Central memory CD4-positive, alpha-beta T cell (primary cell): ENCODE data around the gene XKR3.
"Not testable (repeated sequence)": the region's sequence is repeated elsewhere in the genome, so short reads cannot be mapped to it uniquely, and the experiment has no call there.

Experiments used
- DNase-seq: peaks from one replicate; pipeline ENCODE4 v3.0.0; 2022

XKR3 gene

GRCh38 chr22:16747266-16748159, 77.7 kb downstream of the XKR3 start:
- not testable (repeated sequence) for DNase-seq

GRCh38 chr22:16734271-16734670, 90.9 kb downstream of the XKR3 start:
- not testable (repeated sequence) for DNase-seq
